HepG2 (cell line): ENCODE data around the gene C19orf73. TPM values are rescaled to one million over a fixed set of nuclear protein-coding genes. Genes with fewer than 3 reads are reported as not detected.
A peak's percentile ranks its signal among the peaks of the same experiment; 100 is the strongest.

Experiments
- BORCS8-MEF2B ChIP-seq: sonication (generic); formaldehyde crosslinking; IDR thresholded peaks from 2 replicates; pipeline ENCODE4 v1.8.0; 2022; ENCODE audit warnings: mild to moderate bottlenecking, missing genetic modification reagents
- ETS1 ChIP-seq: sonication (generic); formaldehyde crosslinking; IDR thresholded peaks from 2 replicates; pipeline ENCODE4 v1.4.0; 2020; ENCODE audit warnings: missing genetic modification reagents
- ETV5 ChIP-seq: IDR thresholded peaks from 2 replicates; pipeline ENCODE4 v1.6.1; 2018; ENCODE audit warnings: missing biosample characterization, missing genetic modification reagents, inconsistent platforms, borderline replicate concordance
- EZH2 ChIP-seq: conservative IDR thresholded peaks from 2 replicates; pipeline ENCODE4 v1.6.1; 2012; ENCODE audit warnings: mild to moderate bottlenecking, low read depth, low read length, moderate library complexity
- HNRNPUL1 ChIP-seq: fragments of 200-400 bp; formaldehyde crosslinking; IDR thresholded peaks from 2 replicates; pipeline ENCODE4 v1.6.1; 2017; ENCODE audit warnings: low read depth, mild to moderate bottlenecking, low read length, moderate library complexity
- KLF13 ChIP-seq: sonication (generic); formaldehyde crosslinking; IDR thresholded peaks from 2 replicates; pipeline ENCODE4 v1.4.0; 2020; ENCODE audit warnings: mild to moderate bottlenecking, missing genetic modification reagents
- MXI1 ChIP-seq: IDR thresholded peaks from 3 replicates; pipeline ENCODE4 v1.6.1; 2012; ENCODE audit warnings: low read depth, low read length, inconsistent platforms, borderline replicate concordance
- NFKB2 ChIP-seq: sonication (generic); formaldehyde crosslinking; IDR thresholded peaks from 2 replicates; pipeline ENCODE4 v1.4.0; 2020; ENCODE audit warnings: missing genetic modification reagents, borderline replicate concordance
- NFYB ChIP-seq: sonication (generic); formaldehyde crosslinking; IDR thresholded peaks from 2 replicates; pipeline ENCODE4 v1.4.0; 2020; ENCODE audit warnings: missing genetic modification reagents
- NR2C2 ChIP-seq: sonication (generic); formaldehyde crosslinking; IDR thresholded peaks from 2 replicates; pipeline ENCODE4 v1.4.0; 2020; ENCODE audit warnings: missing genetic modification reagents, mild to moderate bottlenecking, moderate library complexity, borderline replicate concordance
- POLR2AphosphoS2 ChIP-seq: IDR thresholded peaks from 2 replicates; pipeline ENCODE4 v1.6.1; 2011; ENCODE audit warnings: low read depth, low read length, improper control_type of control experiment
- RARA ChIP-seq: IDR thresholded peaks from 2 replicates; pipeline ENCODE4 v1.6.1; 2016; ENCODE audit warnings: missing genetic modification reagents, missing compliant biosample characterization
- STAT5B ChIP-seq: sonication (generic); formaldehyde crosslinking; IDR thresholded peaks from 2 replicates; pipeline ENCODE4 v1.4.0; 2020; ENCODE audit warnings: missing genetic modification reagents
- TBX2 ChIP-seq: sonication (generic); formaldehyde crosslinking; IDR thresholded peaks from 2 replicates; pipeline ENCODE4 v1.5.0; 2020; ENCODE audit warnings: missing genetic modification reagents, mild to moderate bottlenecking, borderline replicate concordance
- TGIF2 ChIP-seq: IDR thresholded peaks from 2 replicates; pipeline ENCODE4 v1.6.1; 2016; ENCODE audit warnings: control low read depth, missing compliant biosample characterization
- UBTF ChIP-seq: sonication (generic); formaldehyde crosslinking; IDR thresholded peaks from 2 replicates; pipeline ENCODE4 v1.4.0; 2020; ENCODE audit warnings: mild to moderate bottlenecking, missing genetic modification reagents
- ZBTB3 ChIP-seq: sonication (generic); formaldehyde crosslinking; IDR thresholded peaks from 2 replicates; pipeline ENCODE4 v1.4.0; 2020; ENCODE audit warnings: low read depth, mild to moderate bottlenecking, moderate library complexity, missing genetic modification reagents, borderline replicate concordance
- ZNF205 ChIP-seq: IDR thresholded peaks from 2 replicates; pipeline ENCODE4 v1.6.1; 2018; ENCODE audit warnings: missing biosample characterization, missing genetic modification reagents
- ZNF296 ChIP-seq: sonication (generic); formaldehyde crosslinking; conservative IDR thresholded peaks from 2 replicates; pipeline ENCODE4 v1.5.0; 2020; ENCODE audit warnings: mild to moderate bottlenecking, missing genetic modification reagents
- ZNF317 ChIP-seq: sonication (generic); formaldehyde crosslinking; IDR thresholded peaks from 2 replicates; pipeline ENCODE4 v1.5.0; 2020; ENCODE audit warnings: mild to moderate bottlenecking, missing genetic modification reagents
- ZNF567 ChIP-seq: sonication (generic); formaldehyde crosslinking; IDR thresholded peaks from 2 replicates; pipeline ENCODE4 v1.8.1; 2023; ENCODE audit warnings: mild to moderate bottlenecking, missing genetic modification reagents, borderline replicate concordance
- ZNF572 ChIP-seq: sonication (generic); formaldehyde crosslinking; IDR thresholded peaks from 2 replicates; pipeline ENCODE4 v1.5.1; 2020; ENCODE audit warnings: mild to moderate bottlenecking, missing genetic modification reagents
- ZNF580 ChIP-seq: IDR thresholded peaks from 2 replicates; pipeline ENCODE4 v1.6.1; 2016; ENCODE audit warnings: low read depth, borderline replicate concordance
- ZNF749 ChIP-seq: sonication (generic); formaldehyde crosslinking; IDR thresholded peaks from 2 replicates; pipeline ENCODE4 v1.8.0; 2022; ENCODE audit warnings: mild to moderate bottlenecking, missing genetic modification reagents, moderate library complexity, borderline replicate concordance
- ZUFSP ChIP-seq: sonication (generic); formaldehyde crosslinking; IDR thresholded peaks from 2 replicates; pipeline ENCODE4 v1.9.0; 2021; ENCODE audit warnings: missing genetic modification reagents, mild to moderate bottlenecking, borderline replicate concordance
- polyA plus RNA-seq, 8 experiments: library from polyadenylated mRNA; depleted of rRNA in 3 of 8; stranded (reverse) in 7 of 8; unstranded in 1 of 8; fragments of >200 nt; fragmentation: Illumina TruSeq in 4 of 8; extraction: Trizol in 4 of 8; gene quantifications; 2 replicates each; pipeline versions ENCODE4 v1.2.1 to v1.2.3, GENCODE V29; 2011 to 2016; ENCODE audit warnings: low read depth in 4 of 8, missing spikeins in 1 of 8, mixed read lengths in 1 of 8; ENCODE audit not compliant: insufficient read depth in 1 of 8
- total RNA-seq, 5 experiments: library from RNA; depleted of rRNA; stranded (reverse); fragments of >200 nt; fragmentation: Illumina TruSeq; extraction: Trizol; gene quantifications; 2 replicates each; pipeline ENCODE4 v1.2.3, GENCODE V29; 2016; ENCODE audit warnings: low read depth in 1 of 5

C19orf73 gene
- total and polyA plus RNA-seq, 2 of the 13 experiments (the other 11 are each of a cell fraction or from before 2014, with no cell fraction given) = 1.4 to 1.5 TPM

GRCh38 chr19:49113762-49114629, 4.9 kb downstream of the C19orf73 start, which contains the start of gene LIN7B (continued):
- TF ChIP-seq ZUFSP (CRISPR knock-in tag) (no peak), ZNF580 (CRISPR knock-in tag) (no peak), STAT5B (0 out of 2 replicates have a peak, but pooled peaks have one; percentile 7), MXI1 (peak; percentile 64; the same call in 1 of the 3 replicates), ZNF205 (peak; percentile 41; the same call in 1 of the 2 replicates), ZNF317 (no peak), TGIF2 (CRISPR knock-in tag) (no peak), EZH2 (no peak), BORCS8-MEF2B (peak; percentile 78; the same call in 1 of the 2 replicates), ZNF296 (no peak), HNRNPUL1 (no peak), NFYB (CRISPR knock-in tag) (peak; percentile 65), RARA (CRISPR knock-in tag) (peak; percentile 31), ZNF749 (CRISPR knock-in tag) (no peak), ETS1 (CRISPR knock-in tag) (no peak), POLR2AphosphoS2 (no peak), ZNF567 (0 out of 2 replicates have a peak, but pooled peaks have one; percentile 78), NR2C2 (CRISPR knock-in tag) (peak; percentile 77), UBTF (CRISPR knock-in tag) (no peak), ZNF572 (peak; percentile 62; the same call in 1 of the 2 replicates), ZBTB3 (CRISPR knock-in tag) (no peak), NFKB2 (peak; percentile 49; the same call in 1 of the 2 replicates), TBX2 (CRISPR knock-in tag) (no peak), KLF13 (CRISPR knock-in tag) (no peak), ETV5 (CRISPR knock-in tag) (no peak)
